Daoy (cell line): ENCODE measurements around the gene APBA2. TPM values are rescaled to one million over a fixed set of nuclear protein-coding genes. Genes with fewer than 3 reads are reported as not detected.

Experiments used
- DNase-seq: peaks from one replicate; pipeline ENCODE4 v3.0.0-alpha.2; 2015; ENCODE audit warnings: low read depth
- total RNA-seq: library from RNA; depleted of rRNA; stranded (reverse); fragments of >200 nt; shearing (Covaris generic); gene quantifications from 2 replicates; pipeline ENCODE4 v1.2.3, GENCODE V29; 2014

The APBA2 gene
- total RNA-seq, 1 experiment from 2014 or later = 21.5 TPM

- no peak for DNase-seq
Observed at GRCh38 chr15:29086001-29086400, 200.2 kb downstream of the APBA2 start.

- DNase-seq = no peak
Observed at GRCh38 chr15:29086891-29087290, 201.1 kb downstream of the APBA2 start.

- no peak for DNase-seq
Observed at GRCh38 chr15:29087521-29088285, 201.9 kb downstream of the APBA2 start.

- no peak for DNase-seq
Observed at GRCh38 chr15:29088666-29089065, 202.9 kb downstream of the APBA2 start.

GRCh38 chr15:29089731-29090616 is 204.2 kb downstream of the APBA2 start:
- DNase-seq = no peak

GRCh38 chr15:29090617-29091466 is 205.1 kb downstream of the APBA2 start:
- peak; percentile 26 for DNase-seq

- DNase-seq = no peak
Observed at GRCh38 chr15:29091666-29092065, 205.9 kb downstream of the APBA2 start.

- no peak for DNase-seq
Observed at GRCh38 chr15:29092376-29093064, 206.7 kb downstream of the APBA2 start.

GRCh38 chr15:29093065-29093435 is 207.3 kb downstream of the APBA2 start:
- no peak for DNase-seq

- no peak for DNase-seq
Observed at GRCh38 chr15:29093696-29094343, 208.0 kb downstream of the APBA2 start.

- DNase-seq = no peak
Observed at GRCh38 chr15:29094711-29095110, 208.9 kb downstream of the APBA2 start.

- DNase-seq = no peak
Observed at GRCh38 chr15:29095746-29096145, 210.0 kb downstream of the APBA2 start.

- DNase-seq = no peak
Observed at GRCh38 chr15:29097168-29097567, 211.4 kb downstream of the APBA2 start.

- DNase-seq = no peak
Observed at GRCh38 chr15:29097971-29098370, 212.2 kb downstream of the APBA2 start.

GRCh38 chr15:29098652-29099051 is 212.9 kb downstream of the APBA2 start:
- DNase-seq = no peak

- DNase-seq = no peak
Observed at GRCh38 chr15:29099131-29099880, 213.5 kb downstream of the APBA2 start.

- no peak for DNase-seq
Observed at GRCh38 chr15:29100486-29101000, 214.8 kb downstream of the APBA2 start.

GRCh38 chr15:29101491-29101890 is 215.7 kb downstream of the APBA2 start:
- no peak for DNase-seq

GRCh38 chr15:29102173-29102794 is 216.5 kb downstream of the APBA2 start:
- DNase-seq = peak; percentile 59
